ENCODE results near the gene OR8D4. TPM values are rescaled to one million over a fixed set of nuclear protein-coding genes. Genes with fewer than 3 reads are reported as not detected.

The OR8D4 gene
- total RNA-seq, 2 experiments from 2014 or later = not detected

Other genes starting within 250 kb of the OR8D4 start
- not detected for gene SCN3B, start 247.5 kb upstream of the OR8D4 start, total RNA-seq
- gene ZNF202, start 160.5 kb upstream of the OR8D4 start, total RNA-seq = 10 to 100 TPM; 16.1 to 18.7 TPM
- gene OR6X1, start 147.6 kb upstream of the OR8D4 start, total RNA-seq = not detected
- not detected for gene OR6M1, start 95.8 kb upstream of the OR8D4 start, total RNA-seq
- gene TMEM225, start 16.5 kb upstream of the OR8D4 start, total RNA-seq = not detected
- gene OR4D5, start 37.5 kb downstream of the OR8D4 start, total RNA-seq = not detected
- not detected for gene OR6T1, start 41.7 kb downstream of the OR8D4 start, total RNA-seq
- not detected for gene OR10S1, start 75.6 kb downstream of the OR8D4 start, total RNA-seq
- gene OR10G6, start 93.0 kb downstream of the OR8D4 start, total RNA-seq = not detected
- gene OR10G4, start 110.8 kb downstream of the OR8D4 start, total RNA-seq = not detected
- gene OR10G9, start 120.8 kb downstream of the OR8D4 start, total RNA-seq = not detected
- not detected for gene OR10G8, start 124.6 kb downstream of the OR8D4 start, total RNA-seq
- gene OR10G7, start 139.2 kb downstream of the OR8D4 start, total RNA-seq = not detected
- gene VWA5A, start 213.3 kb downstream of the OR8D4 start, total RNA-seq = 1 to 10 TPM; 2.3 to 3.0 TPM

Measured in activated CD8-positive, alpha-beta memory T cell treated with anti-CD3 and anti-CD28 coated beads for 36 hours (primary cell).